IPS-18c (cell line): ENCODE measurements around the gene ASCL3.
"Not testable (repeated sequence)": the region's sequence is repeated elsewhere in the genome, so short reads cannot be mapped to it uniquely, and the experiment has no call there.

Experiments used
- H3K4me3 ChIP-seq: 2 replicates; pipeline ENCODE4 v1.7.0; 2013; ENCODE audit warnings: low read depth, mild to moderate bottlenecking, low read length, moderate library complexity; ENCODE audit not compliant: insufficient read depth
- H3K9me3 ChIP-seq: one replicate; pipeline ENCODE4 v1.6.1; 2013; ENCODE audit warnings: mild to moderate bottlenecking, low read length, moderate library complexity; ENCODE audit not compliant: control insufficient read depth, insufficient read depth

The ASCL3 gene

GRCh38 chr11:8926236-8926635 lies 16.6 kb downstream of the ASCL3 start:
- no peak overlapping the region for H3K4me3 ChIP-seq

GRCh38 chr11:8925711-8926110 lies 17.1 kb downstream of the ASCL3 start:
- no peaks in the 10 kb centered on the region for H3K9me3 ChIP-seq
- H3K4me3 ChIP-seq = no peak overlapping the region; the same call in 1 of the 2 replicates

More at GRCh38 chr11:8926236-8926635, 16.6 kb downstream of the ASCL3 start:
- no peaks in the 10 kb centered on the region for H3K9me3 ChIP-seq

GRCh38 chr11:8922691-8923090 lies 20.1 kb downstream of the ASCL3 start:
- Histone ChIP-seq H3K9me3 (no peaks in the 10 kb centered on the region), H3K4me3 (no peak overlapping the region)

- H3K9me3 ChIP-seq = no peaks in the 10 kb centered on the region
- H3K4me3 ChIP-seq = no peak overlapping the region
These were observed 25.5 kb downstream of the ASCL3 start for GRCh38 chr11:8917157-8917825.

GRCh38 chr11:8914661-8915018 lies 28.2 kb downstream of the ASCL3 start:
- Histone ChIP-seq H3K4me3 (no peak overlapping the region), H3K9me3 (no peaks in the 10 kb centered on the region)

GRCh38 chr11:8913961-8914660 lies 28.7 kb downstream of the ASCL3 start:
- Histone ChIP-seq H3K4me3 (no peak overlapping the region), H3K9me3 (no peaks in the 10 kb centered on the region)

GRCh38 chr11:8911029-8911823 lies 31.6 kb downstream of the ASCL3 start, which contains the start of gene AKIP1:
AKIP1 (plus strand) TSS chr11:8911189; CDS start chr11:8911450, 261 bp downstream.
- no peaks in the 10 kb centered on the region for H3K9me3 ChIP-seq
- H3K4me3 ChIP-seq = peak within 1 kb of the TSS; percentile 94

GRCh38 chr11:8910649-8911026 lies 32.2 kb downstream of the ASCL3 start:
- no peaks in the 10 kb centered on the region for H3K9me3 ChIP-seq
- H3K4me3 ChIP-seq = peak overlapping the region; percentile 51; the same call in 1 of the 2 replicates

- Histone ChIP-seq H3K4me3 (no peak overlapping the region), H3K9me3 (no peaks in the 10 kb centered on the region)
These were observed 34.7 kb downstream of the ASCL3 start for GRCh38 chr11:8908099-8908498.

- Histone ChIP-seq H3K4me3 (no peak overlapping the region), H3K9me3 (no peaks in the 10 kb centered on the region)
These were observed 35.7 kb downstream of the ASCL3 start for GRCh38 chr11:8907116-8907515.

- Histone ChIP-seq H3K9me3 (no peaks in the 10 kb centered on the region), H3K4me3 (no peak overlapping the region)
These were observed 37.2 kb downstream of the ASCL3 start for GRCh38 chr11:8905528-8906165.

GRCh38 chr11:8899119-8899753 lies 43.6 kb downstream of the ASCL3 start:
- H3K4me3 ChIP-seq = no peak overlapping the region
- no peaks in the 10 kb centered on the region for H3K9me3 ChIP-seq

- not testable (repeated sequence) for H3K4me3 ChIP-seq, H3K9me3 ChIP-seq
These were observed 51.6 kb downstream of the ASCL3 start for GRCh38 chr11:8891185-8891584.
